Measurements from ENCODE around the gene GMDS.

Gene GMDS

DNA sequence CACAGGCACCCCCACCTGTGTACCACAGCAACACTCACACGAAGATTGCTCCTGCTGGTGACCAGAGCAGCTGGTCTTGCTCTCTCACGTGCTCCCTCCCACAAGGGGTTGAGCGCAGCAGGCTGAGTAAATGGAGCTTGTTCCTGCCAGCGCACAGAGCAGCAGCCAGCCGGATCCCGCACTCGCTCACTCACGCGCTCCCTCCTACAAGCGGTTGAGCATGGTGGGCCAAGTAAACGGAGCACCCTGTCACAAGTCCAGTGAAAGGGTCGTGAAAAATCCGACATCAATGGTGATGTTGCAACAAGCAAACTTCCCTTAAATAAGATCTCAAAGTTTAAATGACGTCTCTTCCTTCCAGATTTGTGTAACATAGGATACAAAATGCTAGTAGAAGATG is 322.0 kb downstream of the GMDS start:
- no peak for DNase-seq

GRCh38 chr6:1917626-1918371 is 327.6 kb downstream of the GMDS start:
- DNase-seq, result no peak

- no peak for DNase-seq
These were observed 328.9 kb downstream of the GMDS start for GRCh38 chr6:1916334-1917070.

GRCh38 chr6:1915226-1915625 is 330.2 kb downstream of the GMDS start:
- no peak for DNase-seq

GRCh38 chr6:1913577-1913976 is 331.8 kb downstream of the GMDS start:
- DNase-seq, result no peak

DNA sequence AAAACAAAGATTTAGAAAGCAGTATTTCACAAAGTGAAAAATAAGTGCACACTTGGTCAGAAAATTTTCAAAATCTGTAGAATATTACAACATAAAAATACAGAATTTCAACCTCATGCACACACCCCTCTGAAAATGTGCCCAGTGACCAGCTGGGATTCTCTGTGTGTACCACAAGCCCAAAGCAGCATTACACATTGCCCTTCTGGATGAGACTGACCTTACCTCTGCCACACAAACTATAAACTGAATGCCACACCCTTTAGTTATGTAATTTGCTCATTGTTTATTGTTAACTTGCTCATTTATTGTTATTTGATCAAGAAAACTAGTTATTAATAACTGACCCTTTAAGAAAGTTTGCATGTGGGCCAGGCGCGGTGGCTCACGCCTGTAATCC is 332.7 kb downstream of the GMDS start:
- no peak for DNase-seq

DNA sequence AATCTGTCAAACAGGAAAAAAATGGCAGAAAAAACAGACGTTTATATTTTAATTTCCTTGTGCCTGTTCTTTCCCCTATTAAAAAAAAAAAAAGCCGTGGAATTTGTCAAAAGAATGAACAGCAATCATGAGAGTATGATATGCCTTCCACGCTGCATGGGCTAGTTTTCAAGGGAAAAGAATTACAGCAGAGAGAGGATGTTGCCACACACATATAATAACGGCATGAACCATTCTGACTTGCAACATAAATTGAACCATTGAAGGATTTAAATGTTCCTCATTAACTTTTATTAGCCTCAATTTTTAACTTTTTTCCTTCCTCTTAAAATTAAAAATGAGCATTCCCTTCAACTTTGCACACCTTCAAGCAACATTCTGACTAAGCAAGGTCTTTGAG is 333.9 kb downstream of the GMDS start:
- no peak for DNase-seq

GRCh38 chr6:1910621-1911407 is 334.6 kb downstream of the GMDS start:
- no peak for DNase-seq

GRCh38 chr6:1908784-1909183 is 336.6 kb downstream of the GMDS start:
- DNase-seq, result no peak

GRCh38 chr6:1906609-1907008 is 338.8 kb downstream of the GMDS start:
- no peak for DNase-seq

DNA sequence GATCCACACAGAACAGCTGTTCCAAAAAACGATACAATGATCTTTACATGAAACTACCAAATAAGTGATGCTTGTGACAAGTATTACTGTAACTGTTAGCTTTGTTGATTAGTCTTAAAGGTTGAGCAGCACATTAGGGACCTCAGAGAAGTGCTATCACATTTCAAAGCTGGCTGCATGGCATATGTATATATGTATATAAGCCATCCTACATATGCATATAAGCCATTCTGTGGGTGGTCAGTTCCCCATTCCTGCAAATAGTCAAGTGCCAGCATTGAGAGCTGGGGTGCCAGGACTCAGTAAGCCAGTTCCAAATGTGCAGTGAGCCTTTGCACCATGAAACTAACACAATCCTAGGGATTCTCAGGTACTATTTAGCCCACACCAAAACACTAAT is 339.4 kb downstream of the GMDS start:
- DNase-seq, result no peak

GRCh38 chr6:1904898-1905297 is 340.5 kb downstream of the GMDS start:
- DNase-seq, result no peak

GRCh38 chr6:1904466-1904799 is 341.0 kb downstream of the GMDS start:
- DNase-seq, result no peak

DNA sequence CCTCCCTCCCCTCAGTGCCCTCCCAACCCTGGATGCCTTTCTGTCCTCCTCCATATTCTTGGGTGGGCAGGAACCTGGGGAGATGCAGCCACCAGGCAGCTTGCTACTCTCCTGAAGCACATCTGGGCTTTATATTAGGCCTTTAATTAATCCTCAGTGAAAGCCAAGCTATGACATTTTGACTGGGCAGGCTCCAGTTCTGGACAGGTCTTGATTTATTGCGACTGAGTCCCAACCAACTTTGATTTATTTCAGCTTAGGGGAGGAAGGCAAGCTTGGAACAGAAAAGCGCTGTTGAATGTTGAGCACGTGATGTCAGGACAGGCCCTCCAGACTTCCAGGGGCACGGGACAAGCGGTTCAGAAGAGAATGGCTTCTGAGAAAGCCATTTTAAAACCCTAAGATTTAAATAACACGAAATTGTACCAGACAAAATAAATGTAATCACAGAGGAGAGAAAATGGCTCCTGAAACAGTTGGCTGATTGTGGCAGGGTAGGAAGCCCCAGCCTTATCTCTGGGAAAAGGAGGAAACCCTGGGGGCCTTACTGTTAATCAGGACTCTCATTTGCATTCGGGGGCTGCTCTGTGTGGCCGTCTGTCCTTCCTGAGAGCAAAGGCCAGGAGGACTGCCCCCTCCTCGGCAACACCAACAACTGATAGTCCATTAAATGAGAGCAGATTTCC is 341.5 kb downstream of the GMDS start:
- no peak for DNase-seq

DNA sequence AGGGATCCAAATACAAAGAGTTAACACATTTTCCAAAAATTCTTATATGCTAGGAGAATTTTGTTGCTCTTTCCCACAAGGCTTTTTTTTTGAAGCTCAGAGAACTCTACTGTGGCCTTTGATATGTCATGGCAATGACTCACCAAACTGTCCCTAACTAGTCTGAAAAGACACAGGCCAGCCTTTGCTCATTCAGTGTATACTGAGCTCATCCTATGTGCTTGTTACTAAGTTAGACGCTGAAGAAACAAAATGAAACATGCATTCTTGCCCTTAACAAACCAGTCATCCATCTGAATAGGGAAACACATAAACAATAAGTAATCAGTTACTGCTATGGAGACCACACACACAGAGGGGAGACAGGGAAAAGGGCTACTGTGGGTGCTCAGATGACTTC is 343.8 kb downstream of the GMDS start:
- DNase-seq, result no peak

DNA sequence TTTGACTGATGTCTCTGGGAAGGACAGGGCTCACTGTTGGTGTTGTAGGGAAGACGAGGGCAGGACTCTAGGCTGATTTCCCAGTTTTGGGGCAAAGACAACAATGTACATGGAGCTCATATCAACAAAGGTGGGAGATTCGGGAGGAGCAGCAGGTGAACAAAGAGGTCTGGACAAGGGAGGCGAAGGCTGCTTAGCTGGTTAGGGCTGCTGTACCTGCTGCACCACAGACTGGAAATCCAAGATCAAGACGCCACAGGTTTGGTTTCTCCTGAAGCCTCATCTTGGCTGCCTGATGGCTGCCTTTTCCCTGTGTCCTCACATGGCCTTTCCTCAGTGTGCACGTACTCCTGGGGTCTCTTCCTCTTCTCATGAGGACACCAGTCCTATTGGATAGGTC is 348.5 kb downstream of the GMDS start:
- DNase-seq, result no peak

DNA sequence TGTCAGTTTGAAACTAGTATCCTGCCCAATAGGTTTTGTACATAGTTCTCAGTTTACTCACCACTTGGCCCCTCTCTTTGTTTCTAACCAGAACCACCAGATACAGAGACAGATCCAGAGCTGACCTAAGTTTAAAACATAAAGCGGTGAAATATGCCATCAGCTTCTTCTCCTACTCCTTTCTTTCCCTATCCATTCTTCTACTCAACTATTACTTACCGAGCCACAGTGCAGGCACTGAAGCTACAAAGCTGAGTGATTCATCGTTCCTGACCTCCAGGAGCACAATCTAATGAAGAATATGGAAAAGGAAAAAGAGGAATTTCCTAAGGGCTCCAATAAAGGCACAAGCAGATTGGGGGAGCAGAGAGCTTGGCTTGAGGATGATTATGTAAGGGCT is 349.7 kb downstream of the GMDS start:
- DNase-seq, result no peak

GRCh38 chr6:1894954-1895353 is 350.5 kb downstream of the GMDS start:
- no peak for DNase-seq

DNA sequence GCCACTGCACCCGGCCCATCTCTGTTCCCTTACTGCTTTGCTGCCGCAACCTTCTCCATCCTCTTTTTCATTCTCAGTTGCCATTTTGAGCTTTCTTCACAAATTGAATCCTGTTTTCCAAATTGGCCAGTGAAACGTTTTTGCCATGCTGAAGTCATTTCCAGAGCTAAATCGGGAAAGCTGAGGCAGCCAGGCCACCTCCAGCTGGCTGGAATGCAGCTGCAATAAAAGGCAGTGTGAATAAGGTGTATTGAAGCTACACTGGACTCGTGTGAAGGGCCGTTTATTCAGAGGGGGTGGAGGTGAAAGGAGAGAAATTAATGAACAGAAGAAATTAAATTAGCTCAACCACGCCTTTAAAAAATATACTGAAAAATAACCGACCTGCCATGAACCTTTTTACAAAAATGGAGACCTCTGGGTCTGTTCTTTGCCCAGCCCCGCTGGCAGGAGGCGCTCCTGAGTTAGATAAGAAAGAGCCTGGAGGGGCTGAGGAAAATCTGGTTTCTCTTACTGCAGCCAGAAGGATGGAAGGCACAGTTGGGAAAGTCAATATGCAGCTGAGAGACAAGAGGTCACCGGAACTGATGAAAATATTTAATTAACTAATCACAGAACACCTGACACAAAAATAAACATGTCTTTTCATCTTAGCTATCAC is 351.8 kb downstream of the GMDS start:
- no peak for DNase-seq

GRCh38 chr6:1892716-1893115 is 352.7 kb downstream of the GMDS start:
- no peak for DNase-seq

DNA sequence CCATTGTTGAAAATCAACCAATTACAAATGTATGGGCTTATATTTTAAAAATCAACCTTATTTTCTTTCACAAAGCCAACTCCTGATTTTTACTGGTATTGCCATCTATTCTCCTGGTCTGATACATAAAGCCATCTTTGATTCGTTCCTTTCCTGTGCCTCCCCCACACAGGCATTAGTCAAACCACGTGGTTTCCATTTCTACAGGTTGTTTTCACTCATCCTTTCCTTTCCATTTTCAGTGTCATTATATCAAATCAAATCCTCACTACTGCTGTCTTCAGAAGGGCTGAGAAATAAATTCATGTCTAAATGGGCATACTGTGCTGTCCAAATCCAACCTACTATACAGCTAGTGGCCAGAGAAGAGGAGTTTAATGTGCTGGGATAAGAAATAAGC is 354.4 kb downstream of the GMDS start:
- no peak for DNase-seq

DNA sequence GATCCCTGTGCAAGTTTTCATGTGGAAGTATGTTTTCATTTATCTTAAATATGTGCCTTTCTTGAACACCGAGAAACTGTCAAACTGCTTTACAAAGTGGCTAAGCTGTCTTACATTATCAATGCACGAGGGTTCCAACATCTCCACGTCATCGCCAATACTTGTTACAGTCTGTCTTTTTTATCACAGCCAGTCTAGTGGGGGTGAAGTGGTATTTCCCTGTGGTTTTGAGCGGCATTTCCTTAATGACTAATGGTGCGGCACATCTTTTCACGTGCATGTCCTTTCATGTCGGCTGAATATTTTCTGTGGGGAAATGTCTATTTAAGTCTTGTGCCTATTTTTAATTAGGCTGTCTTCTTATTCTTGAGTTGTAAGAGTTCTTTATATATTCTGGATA is 355.3 kb downstream of the GMDS start:
- DNase-seq, result no peak

DNA sequence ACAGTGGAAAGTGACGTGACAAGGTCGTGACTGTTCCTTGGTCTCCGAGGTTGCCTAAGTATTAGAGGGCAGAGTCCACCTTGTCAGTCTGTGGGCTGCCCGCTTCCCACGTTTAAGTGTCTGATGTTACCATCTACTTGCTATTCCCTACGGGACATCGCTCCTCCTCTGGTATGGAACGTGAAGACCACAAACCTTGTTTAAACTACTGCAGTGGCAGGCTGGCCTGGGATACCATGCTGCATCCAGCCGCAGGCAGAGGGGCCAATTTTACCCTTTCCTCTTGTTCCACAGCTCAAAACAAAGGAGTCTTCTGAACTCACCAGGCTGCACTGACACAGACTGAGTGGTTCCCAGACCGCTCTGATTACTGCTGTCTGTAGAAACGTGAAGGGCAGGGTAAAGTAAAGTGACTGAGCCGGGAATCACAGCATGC is 359.8 kb downstream of the GMDS start:
- no peak for DNase-seq
